Activated T-cell treated with anti-CD3 and anti-CD28 coated beads, Interleukin-2, amount 50 U/mL, for 72 hours (primary cell): ENCODE results near the gene HERC3. TPM values are rescaled to one million over a fixed set of nuclear protein-coding genes. Genes with fewer than 3 reads are reported as not detected.
A peak's percentile ranks its signal among the peaks of the same experiment; 100 is the strongest.

ENCODE experiments used
- ATAC-seq, 2 donors: fragments of 150-1000 bp; cut with Tn5 transposase; replicated peaks in 1 of 2; 2 replicates each; pipeline ENCODE4 v1.10.0; 2021; ENCODE audit warnings: moderate library complexity in 2 of 2, mild to moderate bottlenecking in 1 of 2
- DNase-seq, 2 donors: peaks; one replicate each; pipeline ENCODE4 v3.0.0; 2021 to 2022; ENCODE audit warnings: mixed read lengths in 1 of 2
- H3K27ac Mint-ChIP-seq: one replicate; pipeline ENCODE4 v1.8.0; 2022; ENCODE audit warnings: mild to moderate bottlenecking, moderate library complexity, mixed read lengths
- H3K27me3 Mint-ChIP-seq: one replicate; pipeline ENCODE4 v1.8.0; 2022; ENCODE audit warnings: low read depth, mixed read lengths
- H3K36me3 Mint-ChIP-seq, 2 donors: one replicate each; pipeline ENCODE4 v1.8.0; 2022; ENCODE audit warnings: mixed read lengths in 2 of 2, mild to moderate bottlenecking in 1 of 2; ENCODE audit not compliant: insufficient read depth in 2 of 2
- H3K4me1 Mint-ChIP-seq: one replicate; pipeline ENCODE4 v1.8.0; 2022; ENCODE audit warnings: low read depth, mixed read lengths
- H3K4me3 Mint-ChIP-seq, 2 donors: one replicate each; pipeline ENCODE4 v1.8.0; 2022; ENCODE audit warnings: mild to moderate bottlenecking in 2 of 2, mixed read lengths in 2 of 2, moderate library complexity in 2 of 2
- H3K9me3 Mint-ChIP-seq, 2 donors: one replicate each; pipeline ENCODE4 v1.8.0; 2022; ENCODE audit warnings: mixed read lengths in 2 of 2
- total RNA-seq, 2 donors: library from RNA; stranded (reverse); gene quantifications; one replicate each; pipeline ENCODE4 v1.2.3, GENCODE V29; 2022

HERC3 gene
- total RNA-seq, 2 donors from 2014 or later: 22.0 to 32.3 TPM

GRCh38 chr4:88719381-88719780 lies 127.1 kb downstream of the HERC3 start:
- ATAC-seq (no peak), DNase-seq (no peak)
- peaks cover 16 to 29% of the 10 kb centered on the region in 2 donors for H3K36me3 Mint-ChIP-seq
- H3K4me1 Mint-ChIP-seq: no peaks in the 10 kb centered on the region
- no peak overlapping the region for H3K4me3 Mint-ChIP-seq
- no peak overlapping the region for H3K27ac Mint-ChIP-seq
- H3K27me3 Mint-ChIP-seq: no peaks in the 10 kb centered on the region
- H3K9me3 Mint-ChIP-seq: peaks cover 7 to 12% of the 10 kb centered on the region in 2 donors

GRCh38 chr4:88720451-88721428 lies 128.5 kb downstream of the HERC3 start:
- H3K36me3 Mint-ChIP-seq: peaks cover 16 to 22% of the 10 kb centered on the region in 2 donors
- no peaks in the 10 kb centered on the region for H3K4me1 Mint-ChIP-seq
- no peak for ATAC-seq
- H3K27me3 Mint-ChIP-seq: no peaks in the 10 kb centered on the region
- no peak overlapping the region for H3K4me3 Mint-ChIP-seq
- no peak for DNase-seq
- H3K9me3 Mint-ChIP-seq: peaks cover 7 to 12% of the 10 kb centered on the region in 2 donors
- H3K27ac Mint-ChIP-seq: no peak overlapping the region

GRCh38 chr4:88722276-88722780 lies 130.0 kb downstream of the HERC3 start:
- Mint-ChIP-seq H3K9me3 (peaks cover 4 to 7% of the 10 kb centered on the region in 2 donors), H3K27me3 (no peaks in the 10 kb centered on the region), H3K4me1 (no peaks in the 10 kb centered on the region), H3K27ac (no peak overlapping the region), H3K4me3 (no peak overlapping the region), H3K36me3 (peaks cover 9 to 11% of the 10 kb centered on the region in 2 donors)
- DNase-seq (no peak), ATAC-seq (no peak)

GRCh38 chr4:88722828-88723227 lies 130.5 kb downstream of the HERC3 start:
- peaks cover 4 to 10% of the 10 kb centered on the region in 2 donors for H3K36me3 Mint-ChIP-seq
- no peak for DNase-seq
- ATAC-seq: no peak
- peak overlapping the region; percentile 33 for H3K27ac Mint-ChIP-seq
- H3K9me3 Mint-ChIP-seq: peaks cover 0 to 2% of the 10 kb centered on the region in 2 donors
- no peaks in the 10 kb centered on the region for H3K4me1 Mint-ChIP-seq
- H3K4me3 Mint-ChIP-seq: no peak overlapping the region
- H3K27me3 Mint-ChIP-seq: no peaks in the 10 kb centered on the region

DNA sequence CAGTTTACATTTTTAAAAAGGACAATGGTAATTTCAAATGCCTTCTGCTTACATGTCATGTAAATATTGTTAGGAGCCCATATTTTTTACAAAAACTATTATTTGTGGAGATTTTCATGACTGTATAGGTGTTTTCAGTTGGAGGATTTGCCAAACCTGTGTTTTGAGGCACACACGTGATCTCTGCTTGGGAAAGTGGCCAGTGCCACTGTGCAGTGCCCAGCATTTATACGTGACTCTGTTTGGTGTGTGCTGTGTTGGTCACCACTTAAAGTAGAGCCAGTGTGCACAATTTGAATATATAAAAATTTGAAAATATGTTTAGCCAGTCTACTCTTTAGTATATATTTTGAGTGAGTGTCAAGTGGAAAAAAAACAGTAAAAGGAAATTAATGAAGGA lies 132.1 kb downstream of the HERC3 start:
- peaks cover 2 to 4% of the 10 kb centered on the region in 2 donors for H3K36me3 Mint-ChIP-seq
- DNase-seq (no peak), ATAC-seq (no peak)
- H3K27me3 Mint-ChIP-seq: no peaks in the 10 kb centered on the region
- no peak overlapping the region for H3K4me3 Mint-ChIP-seq
- no peaks in the 10 kb centered on the region for H3K9me3 Mint-ChIP-seq
- no peaks in the 10 kb centered on the region for H3K4me1 Mint-ChIP-seq
- H3K27ac Mint-ChIP-seq: no peak overlapping the region

- H3K4me1 Mint-ChIP-seq: no peaks in the 10 kb centered on the region
- H3K9me3 Mint-ChIP-seq: no peaks in the 10 kb centered on the region
- H3K36me3 Mint-ChIP-seq: peaks cover 2 to 4% of the 10 kb centered on the region in 2 donors
- DNase-seq: no peak
- no peak overlapping the region for H3K27ac Mint-ChIP-seq
- no peak overlapping the region for H3K4me3 Mint-ChIP-seq
- no peak for ATAC-seq
- H3K27me3 Mint-ChIP-seq: no peaks in the 10 kb centered on the region
Observed at GRCh38 chr4:88725143-88725542, 132.9 kb downstream of the HERC3 start.

DNA sequence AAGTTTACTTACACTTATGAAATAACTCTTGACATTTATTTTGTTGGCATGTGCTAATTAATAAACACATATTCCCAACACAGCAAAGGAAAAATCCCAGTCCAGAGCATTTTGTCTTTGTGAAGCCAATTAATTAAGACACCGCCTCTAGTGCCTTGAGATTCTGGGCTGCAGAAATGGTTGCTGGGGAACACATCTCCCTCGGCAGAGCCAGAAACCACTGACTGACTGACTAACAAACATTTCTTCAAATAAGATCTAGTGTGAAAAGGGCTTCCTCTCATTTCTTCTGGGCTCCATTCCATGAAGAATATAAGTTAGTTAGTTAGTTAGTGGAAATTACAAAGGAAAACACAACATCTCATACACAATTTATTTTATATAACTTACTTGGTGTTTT lies 133.7 kb downstream of the HERC3 start:
- DNase-seq: no peak
- peaks cover 0 to 4% of the 10 kb centered on the region in 2 donors for H3K36me3 Mint-ChIP-seq
- H3K27ac Mint-ChIP-seq: no peak overlapping the region
- no peak for ATAC-seq
- no peaks in the 10 kb centered on the region for H3K27me3 Mint-ChIP-seq
- no peak overlapping the region for H3K4me3 Mint-ChIP-seq
- H3K4me1 Mint-ChIP-seq: no peaks in the 10 kb centered on the region
- no peaks in the 10 kb centered on the region for H3K9me3 Mint-ChIP-seq

DNA sequence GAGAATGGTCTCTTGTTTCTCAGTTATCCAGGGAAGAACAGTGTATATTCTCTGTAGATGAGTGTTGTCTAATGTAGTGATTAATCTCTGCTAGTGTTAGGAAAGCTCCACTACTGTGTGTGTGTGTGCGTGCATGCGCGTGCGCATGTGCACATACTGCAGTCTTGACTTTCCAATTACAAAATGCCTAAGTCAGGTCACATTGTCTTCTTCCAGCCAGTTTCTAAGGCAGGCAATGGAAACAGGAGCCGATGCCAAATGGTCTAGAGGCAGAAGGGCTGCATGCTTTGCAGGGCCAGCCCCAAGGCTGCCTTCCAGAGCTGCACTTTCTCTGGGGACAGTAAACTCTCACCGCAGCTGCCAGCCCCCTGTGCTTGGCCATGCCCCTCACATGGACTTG lies 135.9 kb downstream of the HERC3 start:
- DNase-seq (no peak), ATAC-seq (no peak)
- Mint-ChIP-seq H3K4me1 (no peaks in the 10 kb centered on the region), H3K4me3 (no peak overlapping the region), H3K9me3 (no peaks in the 10 kb centered on the region), H3K36me3 (peaks cover 0 to 4% of the 10 kb centered on the region in 2 donors), H3K27me3 (no peaks in the 10 kb centered on the region), H3K27ac (no peak overlapping the region)

- Mint-ChIP-seq H3K4me3 (no peak overlapping the region), H3K4me1 (no peaks in the 10 kb centered on the region), H3K9me3 (no peaks in the 10 kb centered on the region), H3K27me3 (no peaks in the 10 kb centered on the region), H3K27ac (no peak overlapping the region), H3K36me3 (peaks cover 0 to 4% of the 10 kb centered on the region in 2 donors)
- no peak for DNase-seq
- no peak for ATAC-seq
Observed at GRCh38 chr4:88729146-88729760, 137.0 kb downstream of the HERC3 start.

- H3K4me1 Mint-ChIP-seq: no peaks in the 10 kb centered on the region
- no peak overlapping the region for H3K4me3 Mint-ChIP-seq
- no peaks in the 10 kb centered on the region for H3K9me3 Mint-ChIP-seq
- no peak overlapping the region for H3K27ac Mint-ChIP-seq
- DNase-seq (no peak), ATAC-seq (no peak)
- H3K36me3 Mint-ChIP-seq: peaks cover 0 to 4% of the 10 kb centered on the region in 2 donors
- no peaks in the 10 kb centered on the region for H3K27me3 Mint-ChIP-seq
Observed at GRCh38 chr4:88730811-88731210, 138.5 kb downstream of the HERC3 start.

DNA sequence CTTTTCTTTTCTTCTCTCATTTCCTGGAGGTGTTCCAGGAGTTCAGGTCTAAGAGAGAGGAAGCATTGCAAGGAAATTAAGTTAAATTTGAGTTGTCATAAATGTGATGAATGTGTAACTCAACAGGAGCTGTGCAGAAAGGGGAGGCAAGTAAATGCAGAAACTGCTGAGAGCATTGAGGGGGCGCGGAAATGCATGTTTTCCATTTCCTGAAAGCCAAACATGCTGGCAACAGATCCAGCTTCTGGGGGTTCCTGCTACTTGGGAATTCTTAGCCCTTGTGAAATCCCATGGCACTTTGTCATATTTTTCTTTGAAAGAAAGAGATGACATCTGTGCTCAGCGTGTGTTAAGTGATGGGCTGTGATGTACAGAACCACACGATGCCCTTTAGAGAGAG lies 139.1 kb downstream of the HERC3 start:
- H3K27me3 Mint-ChIP-seq: no peaks in the 10 kb centered on the region
- no peaks in the 10 kb centered on the region for H3K4me1 Mint-ChIP-seq
- ATAC-seq (no peak), DNase-seq (no peak)
- H3K36me3 Mint-ChIP-seq: peaks cover 0 to 4% of the 10 kb centered on the region in 2 donors
- H3K4me3 Mint-ChIP-seq: no peak overlapping the region
- no peaks in the 10 kb centered on the region for H3K9me3 Mint-ChIP-seq
- no peak overlapping the region for H3K27ac Mint-ChIP-seq

DNA sequence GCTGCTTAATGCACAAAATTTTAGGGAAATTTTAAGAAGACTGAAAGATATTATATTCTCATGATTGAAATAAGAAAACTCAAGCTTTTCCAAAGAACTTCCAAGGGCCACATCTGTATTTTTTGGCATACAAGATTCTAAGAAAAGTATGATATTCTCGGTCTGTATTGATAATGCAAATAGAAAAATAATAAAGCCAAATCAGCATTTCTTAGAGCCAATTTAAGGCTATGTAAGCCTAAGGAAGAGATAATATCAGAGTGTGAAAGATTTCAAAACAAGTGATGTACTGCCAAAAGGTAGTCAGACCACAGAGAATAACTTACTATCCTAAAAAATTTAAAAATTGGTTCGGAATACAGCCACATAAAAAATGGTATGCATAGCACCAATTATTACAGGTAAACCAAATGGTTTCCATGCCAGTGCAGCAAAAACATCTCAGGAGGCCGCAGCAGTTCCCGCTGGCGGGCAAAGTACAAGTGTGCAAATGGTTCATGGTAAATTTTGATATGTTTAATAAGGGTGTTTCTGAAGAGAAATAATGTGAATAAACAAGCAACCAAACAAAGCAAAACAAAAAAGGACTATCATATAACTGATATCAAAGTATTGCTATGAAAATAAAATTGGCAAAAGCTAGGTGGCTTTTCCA lies 140.6 kb downstream of the HERC3 start:
- peaks cover 11% of the 10 kb centered on the region for H3K4me1 Mint-ChIP-seq
- no peaks in the 10 kb centered on the region for H3K36me3 Mint-ChIP-seq
- ATAC-seq (no peak), DNase-seq (no peak)
- H3K27ac Mint-ChIP-seq: no peak overlapping the region
- no peak overlapping the region for H3K4me3 Mint-ChIP-seq
- H3K27me3 Mint-ChIP-seq: no peaks in the 10 kb centered on the region
- no peaks in the 10 kb centered on the region for H3K9me3 Mint-ChIP-seq

DNA sequence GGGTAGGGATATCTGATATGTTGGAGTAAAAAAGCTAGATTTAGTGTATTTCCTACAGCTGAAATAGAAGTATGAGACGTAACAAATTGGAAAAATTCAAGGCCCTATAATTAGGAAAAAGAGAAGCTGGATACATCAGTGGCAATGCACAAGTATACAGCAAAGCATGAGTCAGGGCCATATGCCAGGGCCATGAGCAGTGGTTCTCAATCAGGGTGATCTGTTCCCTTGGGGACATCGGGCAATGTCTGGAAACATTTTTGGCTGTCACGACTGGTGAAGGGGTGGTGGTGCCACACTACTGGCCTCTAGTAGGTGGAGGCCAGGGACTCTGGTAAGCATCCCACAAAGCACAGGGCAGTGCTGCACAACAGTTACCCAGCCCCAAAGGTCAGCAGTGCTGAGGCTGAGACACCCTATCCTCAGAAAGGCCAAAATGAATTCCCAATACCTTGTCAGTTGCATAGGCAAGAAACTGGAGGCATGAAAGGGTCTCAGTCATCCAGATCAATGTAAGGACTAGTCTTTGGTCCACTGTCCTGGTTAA lies 142.2 kb downstream of the HERC3 start:
- H3K27me3 Mint-ChIP-seq: no peaks in the 10 kb centered on the region
- peaks cover 18% of the 10 kb centered on the region for H3K4me1 Mint-ChIP-seq
- ATAC-seq (no peak), DNase-seq (no peak)
- no peak overlapping the region for H3K27ac Mint-ChIP-seq
- no peak overlapping the region for H3K4me3 Mint-ChIP-seq
- H3K9me3 Mint-ChIP-seq: no peaks in the 10 kb centered on the region
- H3K36me3 Mint-ChIP-seq: no peaks in the 10 kb centered on the region
